Activated gamma-delta T cell (primary cell): Measurements from ENCODE around the gene FNIP2.
"Not testable (repeated sequence)": the region's sequence is repeated elsewhere in the genome, so short reads cannot be mapped to it uniquely, and the experiment has no call there.

ENCODE experiments used
- DNase-seq: peaks from one replicate; lab custom pipeline; 2025; lab: John Stamatoyannopoulos, UW
- total RNA-seq, 2 donors: gene quantifications; one replicate each; lab custom pipeline; 2026; lab: John Stamatoyannopoulos, UW

Gene FNIP2
- 23.1 to 28.8 reads per million in 2 donors for total RNA-seq

DNA sequence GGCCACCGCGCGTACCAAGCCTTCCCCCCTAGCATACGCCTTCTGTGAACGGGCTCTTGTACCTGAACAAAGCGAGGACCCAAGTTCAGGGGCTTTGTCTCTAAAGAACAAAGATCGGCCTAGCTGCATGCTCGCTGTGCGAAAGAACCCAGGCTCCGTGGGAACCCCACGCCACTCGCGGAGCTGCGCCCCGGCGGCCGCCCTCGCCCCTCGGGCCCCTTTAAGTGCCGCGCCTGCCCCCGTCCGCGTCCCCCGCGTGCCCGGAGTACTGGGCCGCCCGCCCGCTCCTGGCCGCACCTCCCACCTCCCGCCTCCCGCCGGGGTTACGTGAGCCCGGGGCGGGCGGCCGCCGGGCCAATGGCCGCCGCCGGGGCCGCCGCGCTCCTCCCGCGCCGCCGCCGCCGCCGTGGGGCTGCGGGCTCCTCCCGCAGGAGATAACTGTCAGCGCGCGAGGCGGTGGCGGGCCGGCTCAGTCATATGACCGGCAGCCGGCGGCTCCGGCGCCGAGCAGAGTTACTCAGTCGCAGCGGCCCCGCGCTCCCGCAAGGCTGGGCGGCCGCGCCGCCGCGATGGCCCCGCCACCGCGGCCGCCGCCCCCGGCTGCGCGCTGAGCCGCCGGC, at the start of gene FNIP2:
Gene FNIP2 (plus strand): TSS at position 472 of the 620 bp plus-strand sequence. CDS start 187 bp downstream, outside the sequence.
- peak; percentile 73 for DNase-seq

DNA sequence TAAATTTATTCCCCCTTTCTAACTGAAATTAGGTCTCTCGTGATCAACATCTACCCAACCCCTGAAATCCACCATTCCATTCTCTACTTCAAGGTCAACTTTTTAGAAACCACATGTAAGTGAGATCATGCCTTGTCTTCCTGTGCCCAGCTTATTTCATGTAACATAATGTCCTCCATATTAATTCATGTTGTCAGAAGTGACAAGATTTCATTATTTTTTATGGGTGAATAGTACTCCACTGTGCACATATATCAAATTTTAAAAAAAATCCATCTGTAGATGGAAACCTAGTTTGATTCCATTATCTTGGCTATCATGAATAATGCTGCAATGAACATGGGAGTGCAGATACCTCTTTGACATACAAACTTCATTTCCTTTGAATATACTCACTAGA, 47.1 kb upstream of the FNIP2 start:
- DNase-seq: no peak

DNA sequence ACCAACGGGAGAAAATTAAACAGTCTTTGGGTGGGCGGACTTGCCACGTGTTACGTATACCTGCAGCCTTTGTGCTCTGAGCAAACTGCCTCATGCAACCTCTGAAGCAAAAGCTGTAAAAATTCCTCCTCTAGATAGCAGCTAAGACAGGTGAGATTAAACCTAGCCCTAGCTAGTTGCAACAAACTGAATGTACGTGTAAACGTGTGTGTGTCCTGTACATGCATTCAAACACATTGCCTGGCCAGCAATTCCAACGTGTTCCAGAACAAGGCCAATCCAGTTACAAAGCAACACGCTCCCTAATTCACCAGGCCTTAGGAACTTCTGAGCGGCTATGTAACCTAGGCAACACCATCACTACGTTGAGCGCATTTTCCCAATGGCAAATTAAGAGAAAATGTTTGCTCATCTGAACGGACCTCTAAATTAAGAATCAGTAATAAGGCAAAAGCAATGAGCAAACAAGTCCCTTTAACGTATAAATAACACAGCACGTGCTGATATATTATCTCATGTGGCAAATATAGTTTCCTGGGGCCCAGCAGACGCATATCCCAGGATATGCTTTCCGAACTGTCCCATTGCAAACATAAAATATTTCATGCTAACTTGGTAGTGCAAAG, 46.4 kb upstream of the FNIP2 start:
- no peak for DNase-seq

DNA sequence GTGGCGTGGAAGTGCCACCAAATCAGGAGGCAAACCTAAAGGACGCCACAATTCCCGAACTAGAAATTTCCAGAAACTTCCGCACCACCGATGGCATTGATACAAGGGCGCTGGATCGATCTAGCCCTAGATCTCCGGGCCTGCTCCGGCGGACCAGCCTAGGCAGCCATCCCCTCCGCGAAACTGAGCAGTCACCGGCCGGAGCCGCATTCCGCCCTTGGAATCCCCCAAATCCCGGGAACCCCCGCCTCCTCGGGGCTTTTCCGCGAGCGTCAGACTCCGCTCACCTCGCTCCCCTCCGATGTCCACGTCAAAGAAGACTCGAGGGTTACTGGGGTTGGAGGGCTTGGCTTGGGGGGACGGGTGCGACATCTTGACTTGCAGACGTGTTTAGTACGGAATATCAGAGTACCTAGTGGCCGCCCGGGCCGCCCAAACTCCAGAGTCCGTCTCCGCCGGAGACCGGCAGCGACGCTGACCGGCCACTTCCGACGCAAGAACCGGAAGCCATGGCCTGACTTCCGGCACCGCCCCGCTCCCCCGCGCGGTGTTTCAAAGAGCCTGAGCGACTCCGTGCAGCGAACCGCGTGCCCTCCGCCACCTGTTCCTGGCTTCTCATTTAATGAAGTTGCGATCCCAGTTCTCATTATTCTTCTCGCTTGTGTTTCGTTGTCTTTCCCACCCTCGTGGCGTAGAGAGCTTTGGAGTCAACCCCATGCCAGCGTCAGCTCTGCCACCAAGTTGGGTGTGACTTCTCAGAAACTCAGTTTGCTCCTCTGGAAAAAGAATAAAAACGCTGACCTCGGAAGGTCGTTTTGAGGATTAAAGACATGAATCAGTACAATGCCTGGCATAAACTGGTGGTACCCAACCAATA, 45.7 kb upstream of the FNIP2 start, which contains the start of gene PPID:
Gene PPID (minus strand): TSS at position 480 of the 877 bp plus-strand sequence. CDS start 108 bp downstream, at position 372.
- DNase-seq: peak; percentile 66

DNA sequence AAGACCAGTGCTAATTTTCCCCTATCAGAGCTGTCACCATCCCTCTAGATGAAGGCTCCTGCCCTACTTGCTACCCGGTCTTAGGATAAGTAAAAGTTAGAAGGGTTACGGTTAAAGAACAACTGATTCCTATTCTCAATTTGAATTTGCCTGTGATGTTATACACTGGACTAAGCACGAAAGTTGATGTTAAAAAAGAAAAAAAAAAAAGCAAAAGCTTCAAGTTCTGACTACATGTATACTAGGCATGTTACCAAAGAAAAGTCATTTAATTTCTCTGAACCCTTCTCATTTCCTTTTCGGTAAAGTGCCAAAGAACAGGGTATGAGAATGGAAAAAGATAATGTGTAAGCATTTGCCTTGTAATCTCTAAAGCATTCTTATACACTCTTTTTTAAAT, 44.2 kb upstream of the FNIP2 start:
- DNase-seq: no peak

DNA sequence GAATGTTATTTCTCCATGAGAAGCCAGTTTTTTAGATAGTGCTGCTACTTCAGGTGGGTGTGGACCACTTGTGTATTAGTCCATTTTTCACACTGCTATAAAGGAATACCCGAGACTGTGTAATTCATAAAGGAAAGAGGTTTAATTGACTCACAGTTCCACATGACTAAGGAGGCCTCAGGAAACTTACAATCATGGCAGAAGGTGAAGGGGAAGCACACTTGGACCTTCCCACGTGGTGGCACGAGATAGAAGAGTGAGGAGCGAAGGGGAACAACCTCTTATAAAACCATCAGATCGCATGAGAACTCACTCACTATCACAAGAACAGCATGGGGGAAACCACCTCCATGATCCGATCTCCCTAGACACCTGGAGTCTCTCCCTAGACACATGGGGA, 42.2 kb upstream of the FNIP2 start:
- no peak for DNase-seq

DNA sequence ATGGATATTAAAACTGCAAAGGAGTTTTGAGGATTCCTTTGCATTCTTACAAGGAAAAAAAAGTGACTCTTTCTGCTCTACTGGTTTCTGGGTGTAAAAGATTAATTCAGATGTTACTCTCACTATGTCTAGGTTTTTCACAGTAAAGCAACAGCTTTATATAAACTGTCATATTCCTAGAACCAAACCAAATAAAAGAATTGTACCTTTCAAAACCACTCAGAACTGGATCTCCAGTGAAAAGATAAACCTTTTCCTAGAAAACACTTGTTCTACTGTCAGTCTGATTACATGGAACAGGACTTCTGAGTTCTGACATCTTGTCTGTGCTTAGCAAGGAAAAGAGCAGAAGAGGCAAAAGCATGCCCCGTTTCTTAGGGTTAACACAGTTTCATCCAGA, 40.6 kb upstream of the FNIP2 start:
- DNase-seq: no peak

DNA sequence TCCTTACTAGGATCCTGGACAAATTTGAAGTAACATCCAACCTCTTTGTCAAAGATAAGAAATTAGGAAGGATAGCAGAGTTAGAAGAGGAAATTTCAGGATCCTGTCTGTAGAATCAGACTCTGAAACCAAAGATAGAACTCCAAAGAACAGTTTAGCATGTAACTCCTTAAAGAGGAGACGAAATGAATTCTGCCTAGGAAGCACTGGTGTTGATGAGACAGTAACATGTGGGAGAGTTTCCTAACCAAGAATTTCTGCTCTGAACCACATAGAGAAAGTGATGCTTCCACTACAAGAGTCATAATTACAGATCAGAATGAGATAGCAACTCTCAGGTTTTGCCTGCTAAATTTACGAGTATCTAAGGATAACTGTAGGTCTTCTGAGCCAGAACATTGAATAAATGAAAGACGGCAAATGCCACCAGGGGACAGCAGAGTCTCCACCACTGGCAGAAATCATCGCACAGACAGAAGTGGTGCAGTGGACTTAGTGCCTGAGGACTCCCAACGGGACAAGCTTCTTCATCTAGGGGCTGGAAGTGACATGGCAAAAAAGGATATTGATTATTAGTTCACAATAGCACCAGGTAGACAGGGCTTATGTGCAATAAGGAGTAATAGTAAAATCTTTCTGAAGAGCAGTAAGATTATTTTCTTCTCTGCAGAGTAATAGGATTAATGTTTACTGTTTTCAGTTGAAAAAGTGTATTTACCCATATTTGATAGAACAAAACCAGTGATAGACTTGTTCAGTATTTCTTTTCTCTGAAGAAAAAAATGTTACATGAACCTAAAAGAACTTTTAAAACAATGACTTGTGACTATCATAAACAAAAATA, 38.9 kb upstream of the FNIP2 start:
- DNase-seq: no peak

DNA sequence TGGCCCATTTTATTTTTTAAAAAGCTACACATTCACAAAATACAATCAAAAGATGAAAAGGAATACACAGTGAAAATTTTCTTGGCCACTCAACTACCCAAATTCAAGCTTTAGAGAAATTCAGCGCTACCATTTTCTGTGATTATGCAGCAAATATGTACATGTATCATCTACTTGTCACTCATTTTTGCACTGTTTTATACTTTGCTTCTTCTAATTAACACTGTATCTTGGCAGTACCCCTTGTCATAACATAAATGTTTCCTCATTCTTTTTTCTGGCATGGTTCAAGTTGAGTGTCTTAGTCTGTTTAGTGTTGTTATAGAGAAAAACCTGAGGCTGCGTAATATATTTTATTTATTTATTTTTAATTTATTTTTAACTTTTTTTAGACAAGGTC, 30.0 kb upstream of the FNIP2 start:
- no peak for DNase-seq

DNA sequence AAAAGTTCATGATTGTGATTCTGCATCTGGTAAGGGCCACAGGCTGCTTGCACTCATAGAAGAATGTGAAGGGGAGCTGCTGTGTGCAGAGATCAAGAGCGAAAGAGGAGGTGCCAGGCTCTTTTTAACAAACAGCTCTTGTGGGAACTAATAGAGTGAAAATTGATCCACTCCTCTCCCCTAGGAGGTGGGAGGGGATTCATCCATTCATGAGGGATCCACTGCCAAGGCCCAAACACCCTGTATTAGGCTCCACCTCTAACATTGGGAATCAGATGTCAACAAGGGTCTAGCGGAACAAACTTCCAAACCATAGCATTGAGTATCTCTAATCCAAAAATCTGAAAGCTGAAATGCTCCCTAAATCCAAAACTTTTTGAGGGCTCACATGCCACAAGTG, 29.2 kb upstream of the FNIP2 start:
- no peak for DNase-seq

DNA sequence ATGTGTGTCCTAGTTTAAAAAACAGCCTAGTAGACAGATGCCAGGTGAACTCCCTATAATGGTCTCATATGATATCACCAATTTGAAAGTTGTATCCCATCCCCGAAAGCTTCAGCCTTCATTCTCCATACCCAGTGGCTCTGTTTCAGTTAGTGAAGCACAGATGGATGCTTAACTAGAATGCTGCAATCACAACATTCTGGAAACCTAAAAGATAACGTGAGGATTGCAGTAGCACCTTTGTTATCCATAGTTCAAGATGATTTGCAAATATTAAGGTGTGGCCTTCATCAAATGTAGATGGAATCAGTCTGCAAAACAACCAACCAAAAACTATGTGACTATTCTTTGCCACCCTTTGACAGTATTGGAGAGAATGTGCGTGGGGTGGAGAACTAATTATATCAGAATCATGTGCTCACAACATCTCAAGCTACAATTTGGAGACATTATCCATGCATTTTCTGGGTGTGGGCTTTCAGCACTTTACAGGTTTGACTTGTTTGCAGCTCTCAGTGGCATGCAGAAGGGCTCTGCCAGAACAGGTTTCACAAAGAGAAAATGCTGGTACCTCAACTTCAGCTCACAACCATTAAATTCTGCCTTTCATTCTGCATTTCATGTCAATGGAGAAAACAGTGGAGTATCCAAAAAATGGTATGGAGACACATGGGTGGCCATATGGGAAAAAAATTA, 27.4 kb upstream of the FNIP2 start:
- DNase-seq: no peak

DNA sequence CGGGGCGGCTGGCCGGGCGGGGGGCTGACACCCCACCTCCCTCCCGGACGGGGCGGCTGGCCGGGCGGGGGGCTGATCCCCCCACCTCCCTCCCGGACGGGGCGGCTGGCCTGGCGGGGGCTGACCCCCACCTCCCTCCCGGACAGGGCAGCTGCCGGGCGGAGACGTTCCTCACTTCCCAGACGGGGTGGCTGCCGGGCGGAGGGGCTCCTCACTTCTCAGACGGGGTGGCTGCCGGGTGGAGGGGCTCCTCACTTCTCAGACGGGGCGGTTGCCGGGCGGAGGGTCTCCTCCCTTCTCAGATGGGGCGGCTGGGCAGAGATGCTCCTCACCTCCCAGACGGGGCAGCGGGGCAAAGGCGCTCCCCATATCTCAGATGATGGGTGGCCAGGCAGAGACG, 22.3 kb upstream of the FNIP2 start:
- DNase-seq: not testable (repeated sequence)

DNA sequence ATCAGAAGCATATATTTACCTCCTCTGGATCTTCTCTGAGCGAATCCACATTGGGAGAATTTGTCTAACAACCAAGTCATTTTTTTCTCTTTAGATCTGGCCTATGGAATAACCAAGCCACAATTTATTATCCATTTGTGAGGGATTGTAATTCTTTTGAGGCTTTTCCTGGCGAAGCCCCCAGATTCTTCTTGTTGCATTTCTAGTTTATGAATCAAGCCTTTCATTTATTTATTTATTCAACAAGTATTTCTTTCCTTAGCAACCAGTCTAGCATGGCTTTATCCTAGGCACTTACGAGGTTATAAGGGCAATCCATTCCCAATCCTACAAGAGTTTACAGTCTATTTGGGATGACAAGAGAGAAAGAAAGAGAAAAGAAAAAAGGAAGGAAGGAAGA, 18.4 kb upstream of the FNIP2 start:
- DNase-seq: no peak

DNA sequence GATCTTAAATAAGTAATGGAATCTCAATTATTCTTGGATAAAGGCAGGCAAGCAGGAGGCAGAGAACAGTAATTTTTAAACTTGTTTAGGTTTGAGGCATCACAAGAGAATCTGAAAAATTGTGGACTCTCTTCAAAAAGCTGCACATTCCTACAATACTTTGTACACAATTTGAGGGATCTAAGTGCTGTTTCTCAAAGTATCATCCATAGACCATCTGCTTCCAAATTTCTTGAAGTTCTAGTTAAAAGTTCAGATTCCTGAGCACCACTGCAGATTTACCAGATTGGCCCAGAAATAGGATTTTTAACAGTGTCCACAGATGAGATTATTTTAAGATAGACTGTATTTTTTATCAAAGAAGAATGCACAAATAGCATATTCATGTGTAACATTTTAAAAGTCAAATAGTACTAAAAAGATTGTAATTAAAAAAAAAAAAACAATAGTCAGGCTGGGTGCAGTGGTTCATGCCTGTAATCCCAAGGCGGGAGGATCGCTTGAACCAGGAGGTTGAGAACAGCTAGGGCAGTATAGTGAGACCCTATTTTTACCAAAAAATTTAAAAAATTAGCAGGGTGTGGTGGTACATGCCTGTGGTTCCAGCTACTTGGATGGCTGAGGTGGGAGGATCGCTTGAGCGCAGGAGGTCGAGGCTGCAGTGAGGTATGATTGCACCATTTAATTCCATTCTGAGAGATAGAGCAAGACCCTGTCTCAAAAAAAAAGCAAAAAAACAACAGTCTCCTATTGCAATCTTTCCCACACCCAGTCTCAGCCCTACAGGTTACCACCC, 14.2 kb upstream of the FNIP2 start:
- no peak for DNase-seq

DNA sequence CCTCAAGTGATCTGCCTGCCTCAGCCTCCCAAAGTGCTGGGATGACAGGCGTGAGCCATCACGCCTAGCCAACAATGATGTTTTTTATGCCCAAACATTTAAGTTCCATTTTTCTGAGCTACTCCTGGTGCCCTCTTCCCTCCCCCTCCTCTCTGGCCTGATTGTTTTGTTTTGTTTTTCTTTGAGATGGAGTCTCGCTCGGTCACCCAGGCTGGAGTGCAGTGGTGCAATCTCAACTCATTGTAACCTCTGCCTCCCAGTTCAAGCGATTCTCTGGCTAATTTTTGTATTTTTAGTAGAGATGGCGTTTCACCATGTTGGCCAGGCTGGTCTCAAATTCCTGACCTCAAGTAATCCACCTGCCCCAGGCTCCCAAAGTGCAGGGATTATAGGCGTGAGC, 13.0 kb upstream of the FNIP2 start:
- not testable (repeated sequence) for DNase-seq

DNA sequence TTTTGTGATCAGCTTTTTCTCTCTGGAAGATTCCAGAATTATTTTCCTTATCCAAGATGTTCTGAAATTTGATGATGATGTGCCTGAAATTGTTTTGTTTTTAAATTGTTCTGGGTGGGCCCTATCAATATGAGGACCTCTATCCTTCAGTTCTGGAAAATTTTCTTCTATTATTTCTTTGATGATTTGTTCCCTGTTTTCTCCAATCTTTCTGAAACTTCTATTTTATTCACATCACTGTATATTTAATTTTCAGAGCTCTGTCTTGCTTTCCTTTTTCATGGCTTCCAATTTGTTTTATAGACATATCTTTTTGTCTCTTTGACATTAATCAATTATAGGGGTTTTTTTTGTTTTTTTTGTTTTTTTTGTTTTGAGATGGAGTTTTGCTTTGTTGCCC, 12.2 kb upstream of the FNIP2 start:
- DNase-seq: no peak

DNA sequence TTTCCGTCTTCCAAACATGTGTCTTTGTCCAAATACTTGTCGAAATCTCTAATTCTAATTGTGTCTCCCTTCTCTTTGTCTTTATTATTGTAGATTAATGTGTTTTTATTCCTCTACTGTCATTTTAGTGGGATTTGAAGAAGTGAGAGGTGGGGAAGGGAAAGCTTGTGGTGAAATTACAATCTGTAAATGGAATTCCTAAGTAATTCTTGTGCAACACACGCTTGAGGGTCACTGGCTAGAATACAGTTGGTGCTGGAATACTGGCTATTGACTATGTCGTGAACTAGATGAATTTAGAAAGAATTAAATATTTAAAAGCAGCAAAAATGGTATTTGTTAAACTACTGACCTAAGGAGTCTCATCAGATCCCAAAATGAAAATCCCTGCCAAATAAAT, 10.7 kb upstream of the FNIP2 start:
- DNase-seq: no peak

DNA sequence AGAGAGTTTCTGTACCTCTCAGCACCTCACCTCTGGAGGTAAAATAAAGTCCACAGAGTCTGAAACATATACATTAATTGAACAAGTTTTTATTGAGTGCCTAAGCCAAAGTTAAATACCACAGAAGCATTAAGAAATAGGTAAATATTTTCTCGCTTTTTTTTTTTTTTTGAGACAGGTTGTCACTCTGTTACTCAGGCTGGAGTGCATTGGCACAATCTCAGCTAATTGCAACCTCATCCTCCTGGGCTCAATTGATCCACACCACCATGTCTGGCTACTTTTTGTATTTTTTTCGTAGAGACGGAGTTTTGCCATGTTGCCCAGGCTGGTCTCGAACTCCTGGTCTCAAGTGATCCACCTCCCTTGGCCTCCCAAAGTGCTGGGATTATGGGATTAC, 10.1 kb upstream of the FNIP2 start:
- no peak for DNase-seq

DNA sequence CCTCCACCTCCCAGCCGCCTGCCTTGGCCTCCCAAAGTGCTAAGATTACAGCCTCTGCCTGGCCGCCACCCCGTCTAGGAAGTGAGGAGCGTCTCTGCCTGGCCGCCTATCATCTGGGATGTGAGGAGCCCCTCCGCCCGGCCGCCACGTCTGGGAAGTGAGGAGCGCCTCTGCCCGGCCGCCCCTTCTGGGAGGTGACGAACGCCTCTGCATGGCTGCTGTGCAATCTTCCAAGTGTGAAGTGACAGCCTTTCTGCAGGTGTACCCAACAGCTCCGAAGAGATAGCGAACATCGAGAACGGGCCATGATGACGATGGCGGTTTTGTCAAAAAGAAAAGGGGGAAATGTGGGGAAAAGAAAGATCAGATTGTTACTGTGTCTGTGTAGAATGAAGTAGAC, 9.3 kb upstream of the FNIP2 start:
- DNase-seq: not testable (repeated sequence)

DNA sequence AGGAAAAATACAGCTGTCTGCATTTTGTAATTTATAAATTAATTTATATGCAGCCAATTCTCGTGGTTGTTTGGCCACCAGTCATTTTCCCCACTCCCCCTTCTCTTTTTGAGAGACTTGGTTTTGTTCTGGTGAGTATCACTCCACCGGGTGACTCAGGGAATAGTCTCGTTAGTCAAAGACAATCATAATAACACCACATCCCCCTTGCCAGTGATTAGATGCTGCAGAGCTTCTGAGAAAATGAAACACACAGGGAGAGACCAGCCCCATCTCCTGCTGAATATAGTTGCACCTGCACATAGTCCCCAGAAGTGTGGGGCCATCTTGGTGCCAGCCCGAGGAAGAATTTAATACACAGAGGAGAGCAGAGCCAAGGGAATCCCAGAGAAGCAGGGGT, 8.0 kb upstream of the FNIP2 start:
- no peak for DNase-seq
